ENCODE results near the gene SPEM3. TPM values are rescaled to one million over a fixed set of nuclear protein-coding genes. Genes with fewer than 3 reads are reported as not detected.
A peak's percentile ranks its signal among the peaks of the same experiment; 100 is the strongest.

The SPEM3 gene
- total and polyA plus RNA-seq, 10 of the 15 experiments (the other 5 are each of a cell fraction or from before 2014, with no cell fraction given): not detected

DNA sequence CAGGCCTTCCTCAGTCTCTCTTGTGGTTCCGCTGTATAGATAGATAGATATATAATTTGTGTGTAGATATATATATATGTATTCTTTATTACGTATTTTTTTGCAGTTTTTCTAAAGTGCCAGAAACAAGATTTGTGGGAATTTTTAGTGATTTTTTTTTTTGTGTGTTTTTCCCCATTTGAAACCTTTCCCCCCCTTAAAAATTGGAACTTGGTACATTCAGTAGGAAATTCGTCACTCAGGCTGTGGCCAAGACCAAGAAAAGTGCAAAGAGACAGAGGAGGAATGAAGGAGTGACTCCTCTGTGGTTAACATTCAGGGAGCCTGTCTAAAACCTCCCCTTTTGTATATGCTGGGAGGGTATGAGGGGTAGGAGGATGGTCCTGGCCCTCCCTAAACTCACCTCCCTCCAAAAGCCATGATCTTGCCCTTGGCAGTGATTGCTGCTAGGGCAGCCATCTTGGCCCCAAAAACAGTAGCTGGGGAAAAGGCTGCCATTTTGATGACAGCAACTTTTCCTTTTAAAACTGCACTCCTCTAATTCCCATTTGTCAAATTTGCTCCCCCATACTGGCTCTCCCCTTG is 31.4 kb downstream of the SPEM3 start:
- 66% methylated on average over 3 of the region's 3 CpGs for WGBS (ENCODE audit: insufficient coverage, insufficient replicate concordance, low lambda C conversion rate, missing lambda C conversion rate)
- peaks cover 2 to 3% of the 10 kb centered on the region in 2 experiments; a peak in 2 of 4 replicates for H3K36me3 ChIP-seq (ENCODE audit: control insufficient read depth in 2 of 2, insufficient read depth in 2 of 2, low read length in 1 of 2)
- in situ Hi-C loops (cut with MboI) (no loop called here), intact Hi-C loops (cut with micrococcal nuclease; ENCODE audit: unreplicated experiment) (no loop called here)
- FAIRE-seq (no peak), ATAC-seq (no peak), DNase-seq (ENCODE audit: low read depth, low spot score) (no peak)
- no peak overlapping the region for H3K9ac ChIP-seq (ENCODE audit: control insufficient read depth, insufficient read depth, low read length)
- ChIA-PET CTCF (no interaction called here), RAD21 (ENCODE audit: unreplicated experiment) (no interaction called here), SMC1A (ENCODE audit: uncharacterized antibody, unreplicated experiment) (no interaction called here), POLR2A (interaction anchor here (0.6 to 0.7 kb wide), 3 partner anchors 8 to 12 kb away, joined by 3 to 5 read pairs (median 3); no protein-coding TSS in a partner anchor)
- H4K20me1 ChIP-seq (ENCODE audit: control insufficient read depth, insufficient read depth): no peaks in the 10 kb centered on the region
- no peaks in the 10 kb centered on the region for H3K9me3 ChIP-seq (replicated peaks; ENCODE audit: control insufficient read depth, insufficient read depth, low read length)
- H3K4me1 ChIP-seq (ENCODE audit: control insufficient read depth, insufficient read depth, low read length): peaks cover 4% of the 10 kb centered on the region
- peaks cover 2% of the 10 kb centered on the region; the same call in 1 of the 2 replicates for H3K79me2 ChIP-seq (ENCODE audit: control insufficient read depth, insufficient read depth, low read length)
- H3K4me2 ChIP-seq (ENCODE audit: control insufficient read depth, insufficient read depth): no peak overlapping the region
- H3K27ac ChIP-seq (ENCODE audit: control insufficient read depth, insufficient read depth): no peak overlapping the region
- no peaks in the 10 kb centered on the region for H3K27me3 ChIP-seq (replicated peaks in 1 of 2; ENCODE audit: control insufficient read depth in 2 of 2, insufficient read depth in 2 of 2, low read length in 1 of 2)
- BruUV-seq (replicated peaks): no TSS peak
- no peak for TF ChIP-seq TARDBP (IDR thresholded peaks at IDR 0.05; ENCODE audit: borderline replicate concordance)
- TF ChIP-seq RB1 (IDR thresholded peaks at IDR 0.05; ENCODE audit: borderline replicate concordance): no peak
- TF ChIP-seq ETV6 (conservative IDR thresholded peaks at IDR 0.05 in 1 of 2, IDR thresholded peaks at IDR 0.05 in 1 of 2; ENCODE audit: borderline replicate concordance in 1 of 2, low read depth in 1 of 2): no peak
- TF ChIP-seq, protein P1, sequence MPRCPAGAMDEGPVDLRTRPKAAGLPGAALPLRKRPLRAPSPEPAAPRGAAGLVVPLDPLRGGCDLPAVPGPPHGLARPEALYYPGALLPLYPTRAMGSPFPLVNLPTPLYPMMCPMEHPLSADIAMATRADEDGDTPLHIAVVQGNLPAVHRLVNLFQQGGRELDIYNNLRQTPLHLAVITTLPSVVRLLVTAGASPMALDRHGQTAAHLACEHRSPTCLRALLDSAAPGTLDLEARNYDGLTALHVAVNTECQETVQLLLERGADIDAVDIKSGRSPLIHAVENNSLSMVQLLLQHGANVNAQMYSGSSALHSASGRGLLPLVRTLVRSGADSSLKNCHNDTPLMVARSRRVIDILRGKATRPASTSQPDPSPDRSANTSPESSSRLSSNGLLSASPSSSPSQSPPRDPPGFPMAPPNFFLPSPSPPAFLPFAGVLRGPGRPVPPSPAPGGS (IDR thresholded peaks at IDR 0.05; ENCODE audit: borderline replicate concordance, insufficient read depth, low read depth, low read length, poor library complexity, severe bottlenecking): no peak
- TF ChIP-seq YY1 (IDR thresholded peaks at IDR 0.05; ENCODE audit: low read depth, low read length): peak; percentile 88
- no peak for TF ChIP-seq CEBPB (IDR thresholded peaks at IDR 0.05; ENCODE audit: borderline replicate concordance in 1 of 2, low read depth in 2 of 2, low read length in 2 of 2)
- H3K4me3 ChIP-seq: no peak overlapping the region
- H2AFZ ChIP-seq (ENCODE audit: control insufficient read depth, low read depth, low read length): no peak overlapping the region

Measured in GM12878 (cell line).